C4-2B (cell line): Measurements from ENCODE around the gene CNTD1.

ENCODE experiments used
- ZFX ChIP-seq: fragments of 450-650 bp; IDR thresholded peaks from 2 replicates; pipeline ENCODE4 v1.6.1; 2017
- TF ChIP-seq, protein P1 (sequence below): fragments of 450-650 bp; conservative IDR thresholded peaks from 2 replicates; pipeline ENCODE4 v1.5.1; 2017; ENCODE audit warnings: mild to moderate bottlenecking

DNA sequence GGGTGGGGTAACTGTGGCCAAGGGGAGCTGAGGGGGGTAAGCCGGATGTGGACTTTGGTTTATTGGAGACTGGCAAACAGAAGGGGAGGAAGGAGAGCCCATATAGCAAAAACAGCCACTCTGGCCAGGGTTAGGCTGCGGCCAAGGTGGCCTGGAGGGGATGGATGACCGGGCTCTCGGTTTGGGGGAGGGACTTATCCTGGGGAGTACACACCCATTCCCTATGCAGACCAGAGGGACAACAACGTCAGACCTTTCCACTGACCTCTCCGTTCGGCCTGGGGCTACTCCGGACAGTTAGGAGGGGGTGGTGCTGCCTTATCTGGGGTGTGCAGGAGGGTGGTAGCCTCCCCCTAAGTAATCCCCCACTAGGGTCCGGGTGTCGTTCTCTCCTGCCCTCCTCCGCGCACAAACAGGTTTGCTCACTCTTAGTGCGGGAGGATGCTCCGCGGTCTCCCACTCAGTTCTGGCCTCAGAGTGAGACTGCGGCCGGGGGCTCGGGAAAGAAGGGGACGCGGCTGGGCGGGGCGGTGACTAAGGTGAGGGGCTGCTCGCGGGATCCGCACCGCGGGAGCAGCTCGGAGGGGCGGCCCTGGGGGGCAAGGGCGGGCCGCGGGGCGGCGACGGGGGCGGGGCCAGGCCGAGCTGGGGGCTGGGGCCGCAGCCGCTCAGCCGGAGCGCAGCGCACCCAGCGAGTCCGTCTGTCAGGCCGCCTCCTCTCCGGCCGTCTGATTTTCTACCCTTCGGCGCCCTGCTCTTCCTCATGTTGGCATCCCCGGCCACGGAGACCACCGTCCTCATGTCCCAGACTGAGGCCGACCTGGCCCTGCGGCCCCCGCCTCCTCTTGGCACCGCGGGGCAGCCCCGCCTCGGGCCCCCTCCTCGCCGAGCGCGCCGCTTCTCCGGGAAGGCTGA lies 18.5 kb upstream of the CNTD1 start, which contains the start of gene WNK4:
- TF ChIP-seq, protein P1, sequence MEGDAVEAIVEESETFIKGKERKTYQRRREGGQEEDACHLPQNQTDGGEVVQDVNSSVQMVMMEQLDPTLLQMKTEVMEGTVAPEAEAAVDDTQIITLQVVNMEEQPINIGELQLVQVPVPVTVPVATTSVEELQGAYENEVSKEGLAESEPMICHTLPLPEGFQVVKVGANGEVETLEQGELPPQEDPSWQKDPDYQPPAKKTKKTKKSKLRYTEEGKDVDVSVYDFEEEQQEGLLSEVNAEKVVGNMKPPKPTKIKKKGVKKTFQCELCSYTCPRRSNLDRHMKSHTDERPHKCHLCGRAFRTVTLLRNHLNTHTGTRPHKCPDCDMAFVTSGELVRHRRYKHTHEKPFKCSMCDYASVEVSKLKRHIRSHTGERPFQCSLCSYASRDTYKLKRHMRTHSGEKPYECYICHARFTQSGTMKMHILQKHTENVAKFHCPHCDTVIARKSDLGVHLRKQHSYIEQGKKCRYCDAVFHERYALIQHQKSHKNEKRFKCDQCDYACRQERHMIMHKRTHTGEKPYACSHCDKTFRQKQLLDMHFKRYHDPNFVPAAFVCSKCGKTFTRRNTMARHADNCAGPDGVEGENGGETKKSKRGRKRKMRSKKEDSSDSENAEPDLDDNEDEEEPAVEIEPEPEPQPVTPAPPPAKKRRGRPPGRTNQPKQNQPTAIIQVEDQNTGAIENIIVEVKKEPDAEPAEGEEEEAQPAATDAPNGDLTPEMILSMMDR, result no peak
- TF ChIP-seq ZFX, result no peak
